NCI-H2171 (cell line): Measurements from ENCODE around the gene SP2.

Experiments
- DNase-seq: peaks from one replicate; lab custom pipeline; 2025; lab: John Stamatoyannopoulos, UW

The SP2 gene

GRCh38 chr17:47870056-47870455, 26.0 kb upstream of the SP2 start:
- no peak for DNase-seq

DNA sequence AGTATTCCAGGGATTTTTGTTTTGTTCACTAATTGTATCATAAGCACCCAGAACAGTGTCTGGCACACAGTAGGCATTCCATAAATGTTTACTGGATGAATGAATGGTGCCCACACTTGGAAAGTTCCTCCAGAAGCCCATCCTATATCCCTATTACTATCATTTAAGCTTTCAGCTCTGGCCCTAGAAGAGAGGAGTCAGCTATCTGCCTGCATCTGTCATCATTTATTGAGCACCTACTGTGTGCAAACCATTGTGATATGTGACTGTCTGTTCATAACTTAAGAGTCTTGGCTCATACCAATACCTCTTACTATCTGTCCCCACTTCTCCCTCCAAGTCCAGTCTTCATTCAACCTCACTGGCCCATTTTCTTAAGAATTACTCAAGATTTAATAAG, 25.0 kb upstream of the SP2 start:
- no peak for DNase-seq

GRCh38 chr17:47872019-47872650, 23.9 kb upstream of the SP2 start:
- no peak for DNase-seq

GRCh38 chr17:47872651-47873161, 23.3 kb upstream of the SP2 start:
- no peak for DNase-seq

GRCh38 chr17:47873200-47874090, 22.6 kb upstream of the SP2 start:
- no peak for DNase-seq

DNA sequence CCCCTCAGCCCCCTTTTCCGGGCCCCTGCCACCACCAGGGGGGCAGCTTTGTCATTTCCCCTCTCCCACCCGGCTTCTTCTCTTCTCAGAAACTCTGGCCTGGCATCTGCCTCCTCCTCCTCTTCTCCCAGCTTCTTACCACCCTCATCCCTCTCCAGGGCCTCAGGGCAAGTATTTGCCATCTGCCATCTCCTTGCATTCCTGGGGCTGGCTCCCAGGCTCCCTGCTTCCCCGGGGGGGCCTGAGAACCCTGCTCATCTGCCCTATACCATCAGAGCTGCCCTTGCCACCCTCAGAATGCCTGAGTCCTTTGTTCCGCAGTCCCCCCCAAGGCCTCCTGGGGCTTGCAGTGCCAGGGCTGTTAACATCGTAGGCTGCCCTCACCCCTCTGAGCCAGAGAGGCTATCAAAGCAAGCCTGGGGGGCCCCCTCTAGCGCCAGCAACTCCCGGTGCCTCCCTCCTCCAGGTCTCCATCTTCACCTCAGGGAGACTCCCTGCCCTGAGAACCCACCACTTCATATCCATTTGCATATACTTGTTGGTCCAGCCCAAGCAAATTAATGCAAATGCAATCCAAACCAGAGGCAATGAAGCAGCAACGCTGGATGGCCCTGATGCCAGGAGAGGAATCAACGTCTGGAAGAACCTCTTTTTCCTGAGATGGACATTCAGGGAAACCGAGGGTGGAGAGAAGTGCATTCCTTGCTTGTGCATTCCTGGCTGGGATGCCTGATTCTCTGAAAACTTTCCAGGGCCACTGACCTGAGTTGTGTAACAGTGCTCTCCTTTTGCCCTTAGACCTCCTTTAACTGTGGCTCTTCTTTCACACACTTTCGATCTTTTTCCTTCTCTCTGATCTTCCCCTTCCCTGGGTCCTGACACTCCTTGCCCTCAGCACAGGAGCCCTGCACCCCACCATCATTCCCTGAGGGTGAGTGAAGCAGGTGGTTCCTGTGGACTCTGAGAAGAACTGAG, 20.7 kb upstream of the SP2 start:
- DNase-seq = no peak

GRCh38 chr17:47877368-47878034, 18.5 kb upstream of the SP2 start:
- DNase-seq = no peak

- DNase-seq = no peak
Measured at GRCh38 chr17:47878203-47879027, 17.6 kb upstream of the SP2 start.

- DNase-seq = no peak
Measured at GRCh38 chr17:47879028-47879585, 16.9 kb upstream of the SP2 start.

DNA sequence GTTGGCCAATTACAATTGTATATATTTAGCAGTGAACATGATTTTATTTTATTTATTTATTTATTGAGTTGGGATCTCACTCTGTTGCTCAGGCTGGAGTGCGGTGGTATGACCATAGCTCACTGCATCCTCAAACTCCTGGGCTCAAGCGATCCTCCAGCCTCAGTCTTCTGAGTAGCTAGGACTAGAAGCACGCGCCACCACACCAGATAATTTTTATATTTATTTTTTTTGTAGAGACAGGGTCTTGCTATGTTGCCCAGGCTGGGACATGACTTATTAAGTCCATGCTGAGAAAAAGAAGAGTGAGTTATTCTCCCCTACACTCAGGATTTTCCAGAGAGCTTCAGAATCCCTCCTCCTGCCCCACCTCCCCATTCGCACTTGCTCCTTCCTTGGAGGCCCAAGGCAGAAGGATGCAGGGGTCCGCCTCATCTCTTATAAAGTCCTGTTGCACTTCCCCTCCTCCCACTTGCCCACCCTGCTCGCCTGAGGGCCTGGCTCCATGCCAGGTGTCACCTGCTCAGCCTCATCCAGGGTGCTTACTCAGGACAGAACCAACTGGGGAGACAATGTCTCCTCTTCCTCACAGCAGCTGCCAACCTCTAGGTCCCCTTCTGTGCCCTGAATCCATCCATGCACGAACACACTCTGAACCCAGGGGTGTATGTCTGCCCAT, 16.1 kb upstream of the SP2 start:
- DNase-seq = no peak

DNA sequence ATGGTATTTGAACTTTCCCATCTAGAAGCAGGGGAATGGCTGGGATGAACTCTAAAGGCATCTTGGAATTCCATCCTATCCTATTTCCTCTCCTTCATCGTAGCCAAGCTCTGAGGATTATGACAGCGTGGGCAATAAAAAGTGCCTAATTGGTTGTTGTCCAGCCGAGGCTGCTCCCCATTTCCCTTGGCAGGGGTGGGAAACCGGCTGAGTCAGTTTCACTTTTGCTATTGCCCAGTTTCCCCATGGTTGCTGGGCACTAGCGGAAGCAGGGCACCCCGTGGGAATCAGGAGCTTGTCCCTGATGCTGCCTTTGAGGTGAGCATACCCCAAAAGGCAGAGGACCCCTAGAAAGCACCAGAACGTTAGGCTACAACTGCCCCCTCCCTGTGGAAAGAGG, 13.8 kb upstream of the SP2 start:
- no peak for DNase-seq

DNA sequence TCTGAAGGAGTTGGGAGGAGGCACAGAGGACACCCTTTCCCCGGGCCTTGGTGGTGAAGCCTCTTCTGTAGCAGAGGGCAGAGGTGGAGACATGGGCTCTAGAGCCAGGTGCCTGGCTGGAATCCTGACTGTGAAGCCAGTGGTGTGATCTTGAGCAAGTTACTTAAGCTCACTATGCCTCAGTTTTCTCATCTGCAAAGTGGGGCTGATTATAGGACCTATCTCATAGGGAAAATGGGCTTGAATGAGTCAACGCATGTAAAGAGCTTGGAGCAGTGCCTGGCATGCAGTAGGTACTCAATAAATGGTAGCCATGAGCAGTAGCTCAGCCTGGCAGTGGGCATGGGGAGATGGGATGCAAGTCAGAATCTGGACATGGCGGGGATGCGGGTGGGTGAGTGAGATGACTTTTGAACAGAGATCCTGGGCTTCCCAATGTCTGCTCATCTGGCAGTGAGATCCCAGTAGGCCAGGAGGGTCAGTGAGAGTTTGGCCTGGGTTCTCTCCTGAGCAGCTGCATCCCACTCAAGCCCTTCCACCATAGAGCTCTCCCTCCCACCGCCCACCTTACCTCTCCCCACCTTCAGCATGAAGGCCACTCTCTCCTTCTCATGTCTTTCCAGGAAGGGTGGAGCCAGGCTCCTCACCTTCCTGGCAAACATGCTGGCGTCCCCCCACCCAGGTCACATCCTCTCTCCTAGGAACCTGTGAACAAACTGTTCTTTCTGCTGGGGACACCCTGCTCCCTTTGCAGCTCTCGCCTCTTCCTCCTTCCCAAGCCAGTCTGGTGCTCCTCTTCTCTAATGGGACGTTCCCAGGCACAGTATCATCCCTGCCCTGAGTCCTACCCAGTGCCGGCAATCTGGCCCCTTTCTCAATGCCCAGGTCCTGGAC, 13.1 kb upstream of the SP2 start:
- no peak for DNase-seq

GRCh38 chr17:47883589-47884426, 12.2 kb upstream of the SP2 start:
- DNase-seq = no peak

DNA sequence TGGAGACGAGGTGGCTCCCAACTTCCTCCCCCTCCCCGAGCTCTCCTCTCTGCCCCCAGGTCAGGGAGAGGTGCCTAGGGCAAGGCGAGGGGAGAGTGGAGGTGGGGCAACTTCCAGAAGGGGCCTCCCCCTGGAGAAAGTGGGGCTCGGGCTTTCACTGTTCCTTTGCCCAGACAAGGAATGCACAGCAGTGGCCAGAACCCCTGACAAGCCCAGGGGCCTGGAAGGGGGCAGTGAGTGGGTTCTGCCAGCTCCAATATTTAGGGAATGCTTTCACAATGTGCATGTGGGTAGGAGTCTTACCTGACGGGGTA, 11.7 kb upstream of the SP2 start:
- DNase-seq = no peak

- DNase-seq = no peak
Measured at GRCh38 chr17:47884905-47885730, 10.9 kb upstream of the SP2 start.

DNA sequence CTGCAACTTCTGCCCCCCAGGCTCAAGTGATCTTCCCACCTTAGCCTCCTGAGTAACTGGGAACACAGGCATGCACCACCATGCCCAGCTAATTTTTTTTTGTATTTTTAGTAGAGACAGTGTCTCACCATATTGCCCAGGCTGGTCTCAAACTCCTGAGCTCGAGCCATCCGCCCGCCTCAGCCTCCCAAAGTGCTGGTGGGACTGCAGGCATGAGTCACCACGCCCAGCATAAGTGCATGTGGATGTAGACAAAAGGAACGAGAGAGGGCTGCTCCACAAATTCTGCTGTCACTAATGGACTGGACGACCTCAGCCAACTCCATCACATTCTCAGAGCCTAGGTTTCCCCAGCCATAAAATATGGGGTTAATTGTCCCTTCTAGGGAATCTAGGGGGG, 7.7 kb upstream of the SP2 start:
- no peak for DNase-seq
